TTC549 (cell line): ENCODE results near the gene MCEMP1.

Experiments
- FAIRE-seq: peaks from 2 replicates; lab custom pipeline; 2012; peaks lifted over from hg19 to GRCh38; lab: Jason Lieb, UNC

The MCEMP1 gene

DNA sequence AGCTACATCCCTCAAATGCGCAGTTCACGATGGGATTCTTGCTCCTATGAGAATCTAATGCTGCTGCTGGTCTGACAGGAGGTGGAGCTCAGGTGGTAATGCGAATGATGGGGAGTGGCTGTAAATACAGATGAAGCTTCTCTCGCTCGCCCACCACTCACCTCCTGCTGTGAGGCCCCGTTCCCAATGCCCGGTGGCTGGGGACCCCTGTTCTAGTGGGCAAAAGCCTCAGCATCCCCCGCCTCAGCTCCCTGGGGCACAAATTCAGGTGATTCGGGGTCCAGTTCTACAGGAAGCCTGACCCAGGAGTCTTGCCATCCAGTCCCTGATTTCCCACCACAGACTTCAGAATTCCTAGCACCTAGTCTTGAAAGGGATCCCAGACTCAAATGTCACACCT lies 4.4 kb upstream of the MCEMP1 start:
- FAIRE-seq: no peak

- no peak for FAIRE-seq
These were observed 2.6 kb upstream of the MCEMP1 start for GRCh38 chr19:7674010-7675005.

- FAIRE-seq: no peak
These were observed 514 bp upstream of the MCEMP1 start for GRCh38 chr19:7676376-7676775.

- no peak for FAIRE-seq
These were observed 900 bp downstream of the MCEMP1 start for GRCh38 chr19:7677669-7678311.

GRCh38 chr19:7678971-7679751 lies 2.3 kb downstream of the MCEMP1 start:
- FAIRE-seq: no peak

DNA sequence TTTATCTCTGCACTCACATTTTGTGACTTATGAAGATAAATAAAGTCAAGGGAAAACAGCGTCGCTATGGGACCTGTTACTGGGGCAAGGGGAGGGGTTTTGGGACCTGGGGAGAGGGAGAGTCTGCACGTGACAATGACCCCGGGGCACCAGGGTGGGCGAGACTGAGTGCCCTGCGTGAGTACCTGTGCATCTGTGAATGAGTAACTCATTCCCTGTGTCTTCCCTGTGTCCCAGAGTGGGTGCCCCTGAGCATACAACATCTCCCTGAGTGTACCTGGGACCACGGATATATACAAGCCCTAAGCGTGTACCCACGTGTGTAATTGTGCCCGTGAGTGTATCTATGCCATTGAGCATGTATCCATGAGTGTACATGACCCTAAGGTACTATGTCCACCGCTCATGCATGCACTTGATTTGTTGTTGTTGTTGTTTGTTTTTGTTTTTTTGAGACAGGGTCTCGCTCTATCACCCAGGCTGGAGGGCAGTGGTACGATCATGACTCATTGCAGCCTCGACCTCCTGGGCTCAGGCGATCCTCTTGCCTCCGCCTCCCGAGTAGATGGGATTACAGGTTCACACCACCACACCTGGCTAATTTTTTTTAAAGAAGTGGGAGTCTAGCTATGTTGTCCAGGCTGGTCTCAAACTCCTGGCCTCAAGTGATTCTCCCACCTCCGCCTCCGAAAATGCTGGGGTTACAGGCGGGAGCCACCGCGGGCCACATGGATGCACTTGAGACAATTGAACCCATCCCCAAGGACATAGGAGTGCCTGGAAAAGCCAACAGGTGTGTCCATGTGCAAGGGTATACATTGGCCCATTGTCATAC lies 3.1 kb downstream of the MCEMP1 start:
- FAIRE-seq: no peak

DNA sequence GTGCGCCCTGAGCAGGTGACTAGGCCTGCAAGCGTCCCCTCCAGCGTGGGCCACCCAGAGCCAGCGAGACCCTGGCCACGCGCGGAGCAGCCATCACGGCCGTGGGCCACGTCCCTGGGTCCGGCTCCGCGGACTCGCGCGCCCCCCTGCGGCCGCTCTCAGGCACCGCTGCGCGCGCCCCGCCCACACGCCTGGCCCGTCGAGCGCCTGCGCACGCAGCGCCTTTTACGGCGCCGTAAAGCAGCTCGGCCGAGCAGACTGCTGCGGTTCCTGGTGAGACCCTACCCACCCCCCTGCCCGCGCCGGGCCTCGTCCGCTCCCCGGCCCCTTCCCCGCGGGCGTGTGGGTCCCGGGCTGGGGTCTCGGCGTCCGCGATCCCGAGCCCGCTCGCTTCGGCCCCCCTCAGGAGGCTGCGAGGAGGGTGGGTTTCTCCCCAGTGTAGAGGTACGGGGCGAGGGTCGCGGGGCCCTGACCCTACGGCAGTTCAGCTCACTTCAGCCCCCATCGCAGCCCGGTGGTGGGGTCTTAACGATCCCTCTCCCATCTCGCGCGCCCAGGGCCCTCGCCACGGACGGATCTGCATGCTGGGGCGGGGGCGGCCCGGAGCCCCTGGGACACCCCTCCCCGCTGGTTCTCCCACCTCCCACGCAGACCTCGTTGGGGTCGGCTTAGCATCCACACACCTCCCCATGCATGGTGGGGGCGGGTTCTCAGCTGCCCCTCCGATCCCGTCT lies 3.9 kb downstream of the MCEMP1 start, which contains the start of gene TRAPPC5:
Gene TRAPPC5, plus strand, starts transcription at position 228 of the 734 bp plus-strand sequence. CDS start 1,421 bp downstream, outside the sequence.
- no peak for FAIRE-seq

DNA sequence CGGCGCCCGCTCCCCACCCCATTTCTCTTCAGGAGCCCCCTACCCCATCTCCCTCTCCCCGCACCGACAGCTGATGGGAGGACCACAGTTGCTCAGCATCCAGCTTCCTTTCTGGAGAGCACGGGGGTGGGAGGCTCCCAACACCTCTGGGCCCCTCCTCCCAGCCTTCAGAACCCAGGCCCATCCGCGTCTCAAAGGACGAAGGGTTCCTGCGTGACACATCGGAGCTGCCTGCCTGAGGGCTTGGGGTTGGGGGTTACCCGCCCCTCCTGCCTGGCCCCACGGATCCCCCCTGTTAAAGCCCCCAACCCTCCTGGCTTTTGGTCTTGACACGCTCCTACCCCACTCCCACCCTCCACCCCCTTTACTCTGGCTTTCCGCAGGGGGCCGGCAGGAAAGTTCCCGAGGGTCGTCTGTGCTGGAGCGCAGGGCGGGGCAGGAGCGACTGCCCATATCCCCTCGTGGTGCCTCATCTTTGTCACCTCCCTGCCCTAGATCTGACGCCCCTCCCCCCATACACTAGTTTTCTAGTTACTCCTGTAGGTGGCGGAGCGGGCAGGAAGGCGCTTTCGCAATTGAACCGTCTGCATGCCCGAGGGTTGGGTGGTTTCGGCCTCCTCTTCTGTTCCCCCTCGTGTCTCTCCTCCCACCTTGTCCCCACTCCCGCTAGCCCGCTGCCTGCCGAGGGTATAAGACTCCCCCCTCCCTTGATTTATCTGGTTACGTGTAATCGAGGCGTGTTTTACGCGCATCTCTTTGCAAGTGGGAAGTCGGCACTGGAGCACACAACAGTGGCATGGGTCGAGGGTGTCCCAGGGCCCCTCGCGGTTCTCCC lies 4.7 kb downstream of the MCEMP1 start:
- FAIRE-seq: no peak

DNA sequence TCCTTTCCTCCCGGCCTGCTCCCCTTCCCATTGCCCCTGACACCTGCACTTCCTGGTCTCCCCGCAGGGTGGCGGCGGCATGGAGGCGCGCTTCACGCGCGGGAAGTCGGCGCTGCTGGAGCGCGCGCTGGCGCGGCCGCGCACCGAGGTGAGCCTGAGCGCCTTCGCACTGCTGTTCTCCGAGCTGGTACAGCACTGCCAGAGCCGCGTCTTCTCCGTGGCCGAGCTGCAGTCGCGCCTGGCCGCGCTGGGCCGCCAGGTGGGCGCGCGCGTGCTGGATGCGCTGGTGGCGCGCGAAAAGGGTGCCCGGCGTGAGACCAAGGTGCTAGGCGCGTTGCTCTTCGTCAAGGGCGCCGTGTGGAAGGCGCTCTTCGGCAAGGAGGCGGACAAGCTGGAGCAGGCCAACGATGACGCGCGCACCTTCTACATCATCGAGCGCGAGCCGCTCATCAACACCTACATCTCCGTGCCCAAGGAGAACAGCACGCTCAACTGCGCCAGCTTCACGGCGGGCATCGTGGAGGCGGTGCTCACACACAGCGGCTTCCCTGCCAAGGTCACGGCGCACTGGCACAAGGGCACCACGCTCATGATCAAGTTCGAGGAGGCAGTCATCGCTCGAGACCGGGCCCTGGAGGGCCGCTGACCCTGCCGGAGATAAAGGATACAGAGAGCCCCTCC lies 5.4 kb downstream of the MCEMP1 start:
- FAIRE-seq: no peak

- FAIRE-seq: no peak
These were observed 8.9 kb downstream of the MCEMP1 start for GRCh38 chr19:7685546-7686445.

GRCh38 chr19:7687177-7687576 lies 10.3 kb downstream of the MCEMP1 start:
- FAIRE-seq: no peak

GRCh38 chr19:7689165-7689564 lies 12.3 kb downstream of the MCEMP1 start:
- FAIRE-seq: no peak

DNA sequence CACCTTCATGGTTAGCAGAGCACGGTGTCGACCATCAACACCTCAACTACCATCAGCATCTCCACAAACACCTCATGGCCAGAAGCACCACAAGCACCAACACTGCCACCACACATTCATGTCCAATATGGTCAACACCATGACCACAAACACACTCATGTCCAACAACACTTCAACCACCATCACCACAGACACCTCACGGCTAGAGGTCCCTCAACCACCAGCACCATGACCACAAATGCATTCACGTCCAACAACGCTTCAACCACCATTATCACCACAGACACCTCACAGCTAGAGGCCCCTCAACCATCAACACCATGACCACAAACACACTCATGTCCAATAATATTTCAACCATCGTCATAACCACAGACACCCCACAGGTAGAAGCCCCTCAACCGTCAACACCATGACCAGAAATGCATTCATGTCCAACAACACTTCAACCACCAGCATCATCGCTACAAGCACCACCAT lies 13.9 kb downstream of the MCEMP1 start:
- no peak for FAIRE-seq

- FAIRE-seq: no peak
These were observed 14.6 kb downstream of the MCEMP1 start for GRCh38 chr19:7691497-7691896.

DNA sequence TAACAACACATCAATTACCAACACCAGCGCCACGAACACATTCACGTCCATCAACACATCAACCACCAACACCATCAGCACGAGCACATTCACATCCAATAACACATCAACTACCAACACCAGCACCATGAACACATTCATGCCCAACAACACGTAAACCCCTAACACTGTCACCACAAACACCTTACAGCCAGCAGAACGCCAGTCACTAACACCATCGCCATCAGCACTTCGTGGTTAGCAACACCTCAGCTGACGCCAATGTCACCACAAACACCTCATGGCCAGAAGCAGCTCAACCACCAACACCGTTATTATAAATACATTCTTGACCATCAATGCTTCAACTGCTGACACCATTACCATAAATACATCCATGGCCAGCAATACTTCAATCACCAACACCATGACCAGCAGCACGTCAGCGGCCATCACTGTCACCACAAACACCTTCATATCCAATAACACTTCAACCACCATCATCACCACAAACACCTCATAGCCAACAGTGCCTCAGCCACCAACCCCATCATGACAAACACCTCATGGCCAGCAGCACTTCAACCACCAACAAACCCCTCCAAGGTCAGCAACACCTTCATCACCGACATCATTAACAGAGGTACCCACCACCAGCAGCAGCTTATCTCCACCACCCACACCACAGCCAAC lies 15.7 kb downstream of the MCEMP1 start:
- FAIRE-seq: no peak

DNA sequence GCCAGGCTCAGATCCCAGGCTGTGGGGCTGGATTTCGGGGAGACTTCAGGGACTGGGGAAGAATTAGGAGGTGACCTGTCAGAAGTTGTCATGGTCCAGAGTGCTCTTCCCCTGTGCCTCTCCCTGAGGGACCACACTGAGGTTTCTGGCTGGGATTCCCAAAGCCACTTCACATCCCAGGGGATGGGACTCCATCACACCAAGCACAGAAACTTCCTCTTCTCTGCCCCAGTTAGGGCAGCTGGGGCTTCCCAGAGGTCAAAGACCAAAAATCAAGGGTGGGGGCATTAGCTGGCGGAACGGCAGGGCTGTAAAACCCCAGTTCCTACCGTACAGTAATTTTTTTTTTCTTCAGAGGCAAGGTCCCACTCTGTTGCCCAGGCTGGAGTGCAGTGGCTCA lies 17.6 kb downstream of the MCEMP1 start:
- no peak for FAIRE-seq

DNA sequence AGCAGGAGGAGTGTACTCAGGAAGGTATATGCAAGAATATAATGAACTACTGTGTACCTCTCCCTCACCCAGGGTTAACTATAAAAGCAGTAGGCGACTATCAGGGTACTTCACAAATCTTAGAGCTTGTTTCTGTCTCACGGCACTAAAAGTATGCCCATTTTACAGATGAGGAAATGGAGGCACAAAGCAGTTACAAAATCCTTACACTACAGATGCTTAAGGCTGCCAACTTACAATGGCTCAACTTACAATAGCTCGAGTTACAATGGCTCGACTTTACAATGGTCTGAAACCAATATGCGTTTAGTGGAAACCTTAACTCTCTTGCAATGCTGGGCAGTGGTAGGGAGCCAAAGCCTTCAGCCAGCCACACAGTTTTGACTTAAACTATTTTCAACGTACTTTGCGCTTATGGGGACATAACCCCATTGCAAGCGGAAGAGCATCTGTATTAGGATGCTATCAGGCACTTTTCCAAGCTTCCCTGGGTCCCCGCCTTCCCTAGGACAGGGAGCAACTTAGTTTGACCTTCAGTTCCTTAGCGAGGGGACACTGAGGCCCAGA lies 20.9 kb downstream of the MCEMP1 start:
- no peak for FAIRE-seq
